Keratinocyte (primary cell): ENCODE data around the gene BOLA1. TPM values are rescaled to one million over a fixed set of nuclear protein-coding genes. Genes with fewer than 3 reads are reported as not detected.

ENCODE experiments used
- DNase-seq: peaks from one replicate; pipeline ENCODE4 v3.0.0-alpha.2; 2011; ENCODE audit warnings: low read depth, missing footprints, low spot score
- FAIRE-seq: peaks from 2 replicates; lab custom pipeline; 2011; peaks lifted over from hg19 to GRCh38; lab: Jason Lieb, UNC
- H2AFZ ChIP-seq: 2 replicates; pipeline ENCODE4 v1.6.0; 2012; ENCODE audit warnings: low read length, control low read depth, inconsistent platforms; ENCODE audit not compliant: control insufficient read depth
- H3K27ac ChIP-seq: 2 replicates; pipeline ENCODE4 v1.5.1; 2011; ENCODE audit warnings: low read length; ENCODE audit not compliant: control insufficient read depth, insufficient read depth
- H3K27me3 ChIP-seq: 3 replicates; pipeline ENCODE4 v1.6.0; 2011; ENCODE audit warnings: low read length; ENCODE audit not compliant: control insufficient read depth, insufficient read depth; ENCODE audit errors: extremely low read depth
- H3K36me3 ChIP-seq, 2 experiments: 2 replicates in 1 of 2; 3 replicates in 1 of 2; pipeline ENCODE4 v1.5.1; 2011; ENCODE audit warnings: low read length in 2 of 2, mild to moderate bottlenecking in 1 of 2; ENCODE audit not compliant: control insufficient read depth in 2 of 2, insufficient read depth in 2 of 2; ENCODE audit errors: extremely low read depth in 1 of 2
- H3K4me1 ChIP-seq: 3 replicates; pipeline ENCODE4 v1.5.1; 2011; ENCODE audit warnings: low read length; ENCODE audit not compliant: control insufficient read depth, insufficient read depth; ENCODE audit errors: extremely low read depth
- H3K4me2 ChIP-seq: 3 replicates; pipeline ENCODE4 v1.6.0; 2011; ENCODE audit warnings: low read depth, low read length; ENCODE audit not compliant: control insufficient read depth, insufficient read depth; ENCODE audit errors: extremely low read depth
- H3K4me3 ChIP-seq, 3 experiments: fragments of 200-600 bp in 1 of 3; sonication (generic) in 1 of 3; 2 replicates in 2 of 3; 3 replicates in 1 of 3; pipeline ENCODE4 v1.5.1; 2011 to 2016; ENCODE audit warnings: low read length in 3 of 3, mild to moderate bottlenecking in 3 of 3, control low read depth in 2 of 3, inconsistent platforms in 1 of 3, low read depth in 1 of 3, mixed read lengths in 1 of 3, mixed run types in 1 of 3, moderate library complexity in 1 of 3; ENCODE audit not compliant: control insufficient read depth in 2 of 3, insufficient read depth in 2 of 3; ENCODE audit errors: extremely low read depth in 1 of 3
- H3K79me2 ChIP-seq: 2 replicates; pipeline ENCODE4 v1.6.0; 2012; ENCODE audit warnings: low read length; ENCODE audit not compliant: control insufficient read depth, insufficient read depth
- H3K9ac ChIP-seq: 3 replicates; pipeline ENCODE4 v1.6.0; 2011; ENCODE audit warnings: low read length; ENCODE audit not compliant: control insufficient read depth, insufficient read depth; ENCODE audit errors: extremely low read depth
- H3K9me1 ChIP-seq: 3 replicates; pipeline ENCODE4 v1.6.0; 2011; ENCODE audit warnings: low read length; ENCODE audit not compliant: control insufficient read depth, insufficient read depth; ENCODE audit errors: extremely low read depth
- H3K9me3 ChIP-seq: 2 replicates; pipeline ENCODE4 v1.5.1; 2012; ENCODE audit warnings: low read depth, low read length; ENCODE audit not compliant: control insufficient read depth
- H4K20me1 ChIP-seq: 3 replicates; pipeline ENCODE4 v1.6.0; 2011; ENCODE audit warnings: low read length; ENCODE audit not compliant: control insufficient read depth, insufficient read depth; ENCODE audit errors: extremely low read depth
- EZH2 ChIP-seq: IDR thresholded peaks from one replicate; pipeline ENCODE4 v1.6.1; 2012; ENCODE audit warnings: inconsistent platforms, mild to moderate bottlenecking, low read length, moderate library complexity
- dilution Hi-C: fragments of 300-500 bp; cut with MboI; formaldehyde crosslinking; loops from one replicate; pipeline ENCODE4 v1.7.0; 2020; ENCODE audit warnings: low sequenced_read_pairs; ENCODE audit not compliant: extremely low pct_ligation_motif_present
- polyA plus RNA-seq, 5 experiments: library from polyadenylated mRNA; depleted of rRNA in 3 of 5; stranded (reverse) in 3 of 5; stranded (forward) in 1 of 5; unstranded in 1 of 5; fragments of >200 nt; gene quantifications; 1 replicate in 1 of 5; 2 replicates in 3 of 5; 3 replicates in 1 of 5; pipeline versions ENCODE4 v1.2.1 to v1.2.3, GENCODE V29; 2011 to 2012; ENCODE audit warnings: missing spikeins in 2 of 5, low read depth in 1 of 5, low replicate concordance in 1 of 5
- TF ChIP-seq, protein P1 (sequence below), 3 experiments: IDR thresholded peaks in 1 of 3; conservative IDR thresholded peaks in 1 of 3; optimal IDR thresholded peaks in 1 of 3; 2 replicates in 2 of 3; 3 replicates in 1 of 3; pipeline versions ENCODE3 to v1.5.1; 2011; ENCODE audit warnings: low read length in 3 of 3, mild to moderate bottlenecking in 3 of 3, moderate library complexity in 2 of 3, control low read depth in 1 of 3, inconsistent platforms in 1 of 3; ENCODE audit not compliant: insufficient read depth in 2 of 3; ENCODE audit errors: extremely low read depth in 1 of 3

Gene BOLA1
- polyA plus RNA-seq, 1 donor (not counting 4 experiments of a cell fraction or from before 2014, with no cell fraction given) = 13.8 TPM

DNA sequence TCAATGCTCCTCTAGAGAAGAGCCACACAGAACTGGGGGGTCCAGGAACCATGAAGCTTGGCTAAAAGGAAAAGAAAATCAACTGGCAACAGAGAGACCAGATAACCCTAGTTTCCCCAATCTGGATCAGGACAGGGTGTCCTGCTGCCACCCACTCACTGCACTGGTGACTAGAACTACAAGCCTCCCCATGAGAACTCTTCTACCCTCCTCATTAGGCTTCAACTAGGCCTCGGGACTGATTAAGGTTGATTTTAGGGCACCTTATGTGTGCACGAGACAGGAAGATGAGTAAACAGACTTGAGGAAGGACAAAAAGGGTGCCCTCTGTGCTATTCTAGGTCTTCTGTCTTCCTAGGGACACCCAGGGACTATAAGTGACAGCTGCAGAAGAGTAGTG is 30.5 kb downstream of the BOLA1 start:
- Histone ChIP-seq H4K20me1 (peaks cover 3% of the 10 kb centered on the region), H3K9me3 (no peaks in the 10 kb centered on the region), H2AFZ (no peak overlapping the region), H3K4me1 (peaks cover 31% of the 10 kb centered on the region), H3K36me3 (peaks cover 22 to 24% of the 10 kb centered on the region in 2 experiments), H3K27ac (no peak overlapping the region), H3K79me2 (peaks cover 27% of the 10 kb centered on the region), H3K27me3 (no peaks in the 10 kb centered on the region), H3K9ac (no peak overlapping the region), H3K9me1 (no peaks in the 10 kb centered on the region), H3K4me2 (no peak overlapping the region), H3K4me3 (no peak overlapping the region)
- no peak for FAIRE-seq
- DNase-seq = no peak
- no peak for TF ChIP-seq EZH2
- TF ChIP-seq, protein P1, sequence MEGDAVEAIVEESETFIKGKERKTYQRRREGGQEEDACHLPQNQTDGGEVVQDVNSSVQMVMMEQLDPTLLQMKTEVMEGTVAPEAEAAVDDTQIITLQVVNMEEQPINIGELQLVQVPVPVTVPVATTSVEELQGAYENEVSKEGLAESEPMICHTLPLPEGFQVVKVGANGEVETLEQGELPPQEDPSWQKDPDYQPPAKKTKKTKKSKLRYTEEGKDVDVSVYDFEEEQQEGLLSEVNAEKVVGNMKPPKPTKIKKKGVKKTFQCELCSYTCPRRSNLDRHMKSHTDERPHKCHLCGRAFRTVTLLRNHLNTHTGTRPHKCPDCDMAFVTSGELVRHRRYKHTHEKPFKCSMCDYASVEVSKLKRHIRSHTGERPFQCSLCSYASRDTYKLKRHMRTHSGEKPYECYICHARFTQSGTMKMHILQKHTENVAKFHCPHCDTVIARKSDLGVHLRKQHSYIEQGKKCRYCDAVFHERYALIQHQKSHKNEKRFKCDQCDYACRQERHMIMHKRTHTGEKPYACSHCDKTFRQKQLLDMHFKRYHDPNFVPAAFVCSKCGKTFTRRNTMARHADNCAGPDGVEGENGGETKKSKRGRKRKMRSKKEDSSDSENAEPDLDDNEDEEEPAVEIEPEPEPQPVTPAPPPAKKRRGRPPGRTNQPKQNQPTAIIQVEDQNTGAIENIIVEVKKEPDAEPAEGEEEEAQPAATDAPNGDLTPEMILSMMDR (optimal IDR thresholded peaks at IDR 0.05 in 1 of 3, IDR thresholded peaks at IDR 0.05 in 1 of 3, conservative IDR thresholded peaks at IDR 0.05 in 1 of 3; ENCODE audit: extremely low read depth in 1 of 3, insufficient read depth in 2 of 3, low read length in 3 of 3) = no peak
- dilution Hi-C loops = no loop called here

DNA sequence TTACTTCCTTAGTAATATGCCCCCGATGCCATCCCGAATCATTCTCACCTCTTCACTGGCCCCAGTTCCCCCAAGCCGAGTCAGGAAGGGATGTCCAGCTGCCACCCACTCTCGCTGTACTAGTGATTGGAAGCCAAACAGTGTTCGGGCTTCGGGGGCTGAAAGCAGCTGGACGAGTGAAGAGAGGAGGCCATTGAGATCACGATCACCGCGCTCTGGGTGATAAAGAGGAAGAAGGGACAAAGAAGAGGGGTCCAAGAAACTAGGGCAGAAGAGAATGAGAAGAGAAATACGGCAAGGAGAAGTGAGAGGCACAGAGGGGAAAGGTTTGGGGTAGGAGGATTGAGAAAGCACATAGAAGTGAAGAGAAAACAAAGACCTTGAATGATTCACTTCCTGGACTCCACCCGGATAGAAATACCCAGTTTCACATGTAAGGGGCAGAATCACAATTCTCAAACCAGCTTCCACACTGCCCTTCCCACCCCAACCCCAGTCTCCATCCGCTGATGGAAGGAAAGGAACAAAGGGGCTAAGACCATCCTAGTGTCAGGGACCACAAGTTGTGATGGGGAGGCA is 31.9 kb downstream of the BOLA1 start:
- Histone ChIP-seq H3K9me1 (no peaks in the 10 kb centered on the region), H3K4me3 (no peak overlapping the region), H2AFZ (no peak overlapping the region), H3K9ac (no peak overlapping the region), H3K79me2 (peaks cover 20% of the 10 kb centered on the region), H3K9me3 (no peaks in the 10 kb centered on the region), H4K20me1 (peaks cover 1% of the 10 kb centered on the region), H3K36me3 (peaks cover 9% of the 10 kb centered on the region in 2 experiments), H3K4me2 (peak overlapping the region; percentile 42), H3K27ac (peak overlapping the region; percentile 5), H3K4me1 (peaks cover 33% of the 10 kb centered on the region), H3K27me3 (no peaks in the 10 kb centered on the region)
- DNase-seq (no peak), FAIRE-seq (no peak)
- TF ChIP-seq, protein P1 (optimal IDR thresholded peaks at IDR 0.05 in 1 of 3, IDR thresholded peaks at IDR 0.05 in 1 of 3, conservative IDR thresholded peaks at IDR 0.05 in 1 of 3; ENCODE audit: extremely low read depth in 1 of 3, insufficient read depth in 2 of 3, low read length in 3 of 3) = no peak
- TF ChIP-seq EZH2 = no peak
- dilution Hi-C loops = no loop called here
